ACC112 (cell line): ENCODE results near the gene SMAP1.

Experiments
- H2AFZ ChIP-seq: fragments of 200-600 bp; sonication (generic); one replicate; pipeline ENCODE4 v1.6.0; 2017; ENCODE audit warnings: antibody characterized with exemption, low read length; ENCODE audit not compliant: unreplicated experiment
- H3K27ac ChIP-seq: fragments of 200-600 bp; sonication (generic); 2 replicates; pipeline ENCODE4 v1.5.1; 2014; ENCODE audit warnings: low read depth, mild to moderate bottlenecking, antibody characterized with exemption, low read length, moderate library complexity
- H3K27me3 ChIP-seq: fragments of 200-600 bp; sonication (generic); 2 replicates; pipeline ENCODE4 v1.6.1; 2014; ENCODE audit warnings: mild to moderate bottlenecking, antibody characterized with exemption, low read length, moderate library complexity, mixed read lengths; ENCODE audit not compliant: insufficient read depth
- H3K36me3 ChIP-seq: fragments of 200-600 bp; sonication (generic); 2 replicates; pipeline ENCODE4 v1.6.1; 2016; ENCODE audit warnings: mild to moderate bottlenecking, antibody characterized with exemption, low read length, moderate library complexity, mixed read lengths; ENCODE audit not compliant: insufficient read depth
- H3K4me1 ChIP-seq: fragments of 200-600 bp; sonication (generic); one replicate; pipeline ENCODE4 v1.6.1; 2016; ENCODE audit warnings: low read length, mixed read lengths; ENCODE audit not compliant: insufficient read depth, unreplicated experiment, control insufficient read depth
- H3K4me3 ChIP-seq: fragments of 200-600 bp; sonication (generic); 2 replicates; pipeline ENCODE4 v1.5.1; 2014; ENCODE audit warnings: mild to moderate bottlenecking, low read depth, low read length
- H3K79me2 ChIP-seq: fragments of 200-600 bp; sonication (generic); one replicate; pipeline ENCODE4 v1.6.0; 2016; ENCODE audit warnings: low read length; ENCODE audit not compliant: control insufficient read depth, unreplicated experiment, insufficient read depth

SMAP1 gene

GRCh38 chr6:70667711-70668498 lies at the start of gene SMAP1:
Gene SMAP1 (plus strand): TSS chr6:70667883. CDS start chr6:70668024, 141 bp downstream.
- H3K79me2 ChIP-seq: peaks cover 41% of the 10 kb centered on the region
- H3K4me3 ChIP-seq: peak within 1 kb of the TSS; percentile 85
- no peaks in the 10 kb centered on the region for H3K36me3 ChIP-seq
- H2AFZ ChIP-seq: peak within 1 kb of the TSS; percentile 92
- H3K4me1 ChIP-seq: peaks cover 13% of the 10 kb centered on the region
- H3K27ac ChIP-seq: peak within 1 kb of the TSS; percentile 21; the same call in 1 of the 2 replicates
- H3K27me3 ChIP-seq: no peaks in the 10 kb centered on the region

GRCh38 chr6:70620746-70621145 lies 46.9 kb upstream of the SMAP1 start:
- H2AFZ ChIP-seq: no peak overlapping the region
- no peaks in the 10 kb centered on the region for H3K79me2 ChIP-seq
- no peaks in the 10 kb centered on the region for H3K36me3 ChIP-seq
- H3K4me1 ChIP-seq: no peaks in the 10 kb centered on the region
- no peak overlapping the region for H3K4me3 ChIP-seq
- no peak overlapping the region for H3K27ac ChIP-seq
- H3K27me3 ChIP-seq: peaks cover 5% of the 10 kb centered on the region; the same call in 1 of the 2 replicates

GRCh38 chr6:70622461-70622860 lies 45.2 kb upstream of the SMAP1 start:
- Histone ChIP-seq H3K4me1 (no peaks in the 10 kb centered on the region), H3K4me3 (no peak overlapping the region)

GRCh38 chr6:70625436-70625835 lies 42.2 kb upstream of the SMAP1 start:
- Histone ChIP-seq H3K79me2 (no peaks in the 10 kb centered on the region), H3K4me1 (no peaks in the 10 kb centered on the region), H3K27ac (no peak overlapping the region), H3K27me3 (peaks cover 12% of the 10 kb centered on the region; the same call in 1 of the 2 replicates), H2AFZ (no peak overlapping the region), H3K4me3 (no peak overlapping the region), H3K36me3 (no peaks in the 10 kb centered on the region)

More at GRCh38 chr6:70622461-70622860, 45.2 kb upstream of the SMAP1 start:
- Histone ChIP-seq H3K36me3 (no peaks in the 10 kb centered on the region), H3K27me3 (peaks cover 5% of the 10 kb centered on the region; the same call in 1 of the 2 replicates), H3K79me2 (no peaks in the 10 kb centered on the region), H3K27ac (no peak overlapping the region), H2AFZ (no peak overlapping the region)

- Histone ChIP-seq H3K4me1 (no peaks in the 10 kb centered on the region), H3K36me3 (no peaks in the 10 kb centered on the region)
These were observed 40.0 kb upstream of the SMAP1 start for GRCh38 chr6:70627500-70628254.

GRCh38 chr6:70629929-70630328 lies 37.8 kb upstream of the SMAP1 start:
- H3K27me3 ChIP-seq: peaks cover 10% of the 10 kb centered on the region; the same call in 1 of the 2 replicates
- no peak overlapping the region for H3K27ac ChIP-seq
- no peak overlapping the region for H3K4me3 ChIP-seq
- H3K4me1 ChIP-seq: no peaks in the 10 kb centered on the region
- no peaks in the 10 kb centered on the region for H3K79me2 ChIP-seq
- H2AFZ ChIP-seq: no peak overlapping the region
- H3K36me3 ChIP-seq: no peaks in the 10 kb centered on the region

More at GRCh38 chr6:70627500-70628254, 40.0 kb upstream of the SMAP1 start:
- Histone ChIP-seq H2AFZ (no peak overlapping the region), H3K27ac (no peak overlapping the region), H3K27me3 (peaks cover 10% of the 10 kb centered on the region; the same call in 1 of the 2 replicates), H3K79me2 (no peaks in the 10 kb centered on the region), H3K4me3 (no peak overlapping the region)

GRCh38 chr6:70633870-70634269 lies 33.8 kb upstream of the SMAP1 start:
- Histone ChIP-seq H3K27ac (no peak overlapping the region), H3K4me1 (no peaks in the 10 kb centered on the region), H3K79me2 (no peaks in the 10 kb centered on the region), H2AFZ (no peak overlapping the region), H3K27me3 (peaks cover 10% of the 10 kb centered on the region; the same call in 1 of the 2 replicates), H3K4me3 (no peak overlapping the region), H3K36me3 (no peaks in the 10 kb centered on the region)

- no peak overlapping the region for H2AFZ ChIP-seq
- H3K27me3 ChIP-seq: 0 out of 2 replicates have a peak, but pooled peaks cover 3% of the 10 kb centered on the region
- H3K4me1 ChIP-seq: no peaks in the 10 kb centered on the region
- H3K4me3 ChIP-seq: no peak overlapping the region
- H3K36me3 ChIP-seq: no peaks in the 10 kb centered on the region
- H3K79me2 ChIP-seq: no peaks in the 10 kb centered on the region
- no peak overlapping the region for H3K27ac ChIP-seq
These were observed 31.1 kb upstream of the SMAP1 start for GRCh38 chr6:70636596-70636995.

- Histone ChIP-seq H3K27me3 (peaks cover 9% of the 10 kb centered on the region; the same call in 1 of the 2 replicates), H3K36me3 (no peaks in the 10 kb centered on the region), H3K4me3 (no peak overlapping the region), H3K27ac (no peak overlapping the region), H3K4me1 (no peaks in the 10 kb centered on the region), H2AFZ (no peak overlapping the region), H3K79me2 (no peaks in the 10 kb centered on the region)
These were observed 29.2 kb upstream of the SMAP1 start for GRCh38 chr6:70638468-70638867.

GRCh38 chr6:70651326-70651905 lies 16.3 kb upstream of the SMAP1 start:
- Histone ChIP-seq H3K4me1 (no peaks in the 10 kb centered on the region), H3K36me3 (no peaks in the 10 kb centered on the region), H3K27me3 (no peaks in the 10 kb centered on the region), H2AFZ (no peak overlapping the region), H3K27ac (no peak overlapping the region), H3K4me3 (no peak overlapping the region), H3K79me2 (no peaks in the 10 kb centered on the region)
